Osteocyte (in vitro differentiated cells): ENCODE measurements around the gene SLC35B1. TPM values are rescaled to one million over a fixed set of nuclear protein-coding genes. Genes with fewer than 3 reads are reported as not detected.

Experiments
- DNase-seq: peaks from one replicate; pipeline ENCODE4 v3.0.0; 2021; ENCODE audit warnings: mixed read lengths; ENCODE audit not compliant: unreplicated experiment; ENCODE audit errors: extremely low spot score
- H3K27ac Mint-ChIP-seq: one replicate; pipeline ENCODE4 v1.8.0; 2021; ENCODE audit warnings: mild to moderate bottlenecking, mixed read lengths; ENCODE audit not compliant: unreplicated experiment
- H3K27me3 Mint-ChIP-seq: one replicate; pipeline ENCODE4 v1.8.0; 2021; ENCODE audit warnings: mixed read lengths; ENCODE audit not compliant: unreplicated experiment
- H3K36me3 Mint-ChIP-seq: one replicate; pipeline ENCODE4 v1.8.0; 2021; ENCODE audit warnings: mixed read lengths; ENCODE audit not compliant: unreplicated experiment
- H3K4me1 Mint-ChIP-seq: one replicate; pipeline ENCODE4 v1.8.0; 2021; ENCODE audit warnings: mixed read lengths; ENCODE audit not compliant: unreplicated experiment
- H3K4me3 Mint-ChIP-seq: one replicate; pipeline ENCODE4 v1.8.0; 2021; ENCODE audit warnings: mild to moderate bottlenecking, moderate library complexity, mixed read lengths; ENCODE audit not compliant: unreplicated experiment
- H3K9me3 Mint-ChIP-seq: one replicate; pipeline ENCODE4 v1.8.0; 2021; ENCODE audit warnings: mixed read lengths; ENCODE audit not compliant: unreplicated experiment
- total RNA-seq: library from RNA; stranded (reverse); gene quantifications from 2 replicates; pipeline ENCODE4 v1.2.1, GENCODE V29; 2021
- TF ChIP-seq, protein P1 (sequence below): fragments of 200-600 bp; sonication (generic); IDR thresholded peaks from 2 replicates; pipeline ENCODE4 v1.5.0; 2021; ENCODE audit warnings: antibody characterized with exemption, mild to moderate bottlenecking, moderate library complexity

The SLC35B1 gene
- total RNA-seq, 1 donor from 2014 or later: 60.0 TPM

DNA sequence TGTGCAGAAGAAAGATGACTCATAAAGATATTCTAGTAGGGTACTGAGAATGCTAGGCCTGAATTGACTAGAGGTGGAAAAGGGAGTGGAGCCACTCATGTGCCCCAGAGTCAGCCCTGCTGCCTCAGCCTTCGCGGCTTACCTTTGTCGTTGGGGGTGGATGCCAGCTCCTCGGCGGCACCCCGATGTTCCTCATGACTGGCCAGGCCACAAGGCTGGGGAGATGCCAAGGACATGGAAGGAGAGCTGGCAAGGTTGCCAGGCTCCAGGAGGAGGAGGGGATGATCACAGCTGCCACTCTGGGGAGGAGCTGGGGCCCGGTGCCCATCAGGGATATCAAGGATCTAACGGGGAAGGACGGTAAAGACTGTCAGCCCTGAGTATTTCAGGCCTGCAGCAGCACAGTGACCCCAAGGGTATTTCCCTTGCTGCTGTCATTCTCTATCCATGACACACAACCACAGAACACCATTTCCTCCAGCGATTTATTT is 9.7 kb upstream of the SLC35B1 start:
- Mint-ChIP-seq H3K36me3 (peaks cover 9% of the 10 kb centered on the region), H3K4me3 (no peak overlapping the region), H3K4me1 (no peaks in the 10 kb centered on the region), H3K9me3 (no peaks in the 10 kb centered on the region), H3K27ac (no peak overlapping the region), H3K27me3 (no peaks in the 10 kb centered on the region)
- no peak for DNase-seq
- TF ChIP-seq, protein P1, sequence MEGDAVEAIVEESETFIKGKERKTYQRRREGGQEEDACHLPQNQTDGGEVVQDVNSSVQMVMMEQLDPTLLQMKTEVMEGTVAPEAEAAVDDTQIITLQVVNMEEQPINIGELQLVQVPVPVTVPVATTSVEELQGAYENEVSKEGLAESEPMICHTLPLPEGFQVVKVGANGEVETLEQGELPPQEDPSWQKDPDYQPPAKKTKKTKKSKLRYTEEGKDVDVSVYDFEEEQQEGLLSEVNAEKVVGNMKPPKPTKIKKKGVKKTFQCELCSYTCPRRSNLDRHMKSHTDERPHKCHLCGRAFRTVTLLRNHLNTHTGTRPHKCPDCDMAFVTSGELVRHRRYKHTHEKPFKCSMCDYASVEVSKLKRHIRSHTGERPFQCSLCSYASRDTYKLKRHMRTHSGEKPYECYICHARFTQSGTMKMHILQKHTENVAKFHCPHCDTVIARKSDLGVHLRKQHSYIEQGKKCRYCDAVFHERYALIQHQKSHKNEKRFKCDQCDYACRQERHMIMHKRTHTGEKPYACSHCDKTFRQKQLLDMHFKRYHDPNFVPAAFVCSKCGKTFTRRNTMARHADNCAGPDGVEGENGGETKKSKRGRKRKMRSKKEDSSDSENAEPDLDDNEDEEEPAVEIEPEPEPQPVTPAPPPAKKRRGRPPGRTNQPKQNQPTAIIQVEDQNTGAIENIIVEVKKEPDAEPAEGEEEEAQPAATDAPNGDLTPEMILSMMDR: no peak

DNA sequence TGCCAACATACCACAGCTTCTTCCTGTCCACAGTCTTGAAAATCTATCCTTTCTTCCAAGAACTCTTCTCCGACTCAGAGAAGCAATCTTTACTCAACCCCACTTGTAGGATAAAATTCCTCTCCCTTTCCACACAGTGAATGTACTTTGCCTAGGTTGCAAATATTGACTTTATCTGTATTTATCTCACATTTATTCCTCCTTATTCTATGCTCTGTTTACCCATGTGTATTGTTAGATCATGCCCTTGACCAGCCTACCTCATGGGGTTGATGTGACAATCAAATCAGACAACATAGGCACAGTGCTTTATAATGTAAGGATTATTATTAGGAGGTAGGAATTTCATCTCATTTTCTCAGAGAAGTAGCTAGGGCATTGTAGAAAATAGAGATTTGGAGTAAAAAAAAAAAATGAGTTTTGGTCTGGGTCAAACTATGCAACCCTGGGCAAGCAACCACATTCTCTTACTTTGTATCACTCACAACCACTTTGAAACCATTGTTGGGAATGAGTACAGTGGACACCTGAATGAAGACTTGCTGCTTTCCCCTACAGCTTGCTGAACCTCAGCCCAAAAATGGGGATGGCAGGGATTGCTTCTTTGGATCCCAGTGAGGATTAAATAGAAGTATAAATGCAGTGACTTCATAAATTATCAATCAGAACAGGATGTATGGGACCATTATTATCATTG is 9.1 kb upstream of the SLC35B1 start:
- H3K27me3 Mint-ChIP-seq: no peaks in the 10 kb centered on the region
- H3K36me3 Mint-ChIP-seq: peaks cover 9% of the 10 kb centered on the region
- no peak overlapping the region for H3K27ac Mint-ChIP-seq

DNA sequence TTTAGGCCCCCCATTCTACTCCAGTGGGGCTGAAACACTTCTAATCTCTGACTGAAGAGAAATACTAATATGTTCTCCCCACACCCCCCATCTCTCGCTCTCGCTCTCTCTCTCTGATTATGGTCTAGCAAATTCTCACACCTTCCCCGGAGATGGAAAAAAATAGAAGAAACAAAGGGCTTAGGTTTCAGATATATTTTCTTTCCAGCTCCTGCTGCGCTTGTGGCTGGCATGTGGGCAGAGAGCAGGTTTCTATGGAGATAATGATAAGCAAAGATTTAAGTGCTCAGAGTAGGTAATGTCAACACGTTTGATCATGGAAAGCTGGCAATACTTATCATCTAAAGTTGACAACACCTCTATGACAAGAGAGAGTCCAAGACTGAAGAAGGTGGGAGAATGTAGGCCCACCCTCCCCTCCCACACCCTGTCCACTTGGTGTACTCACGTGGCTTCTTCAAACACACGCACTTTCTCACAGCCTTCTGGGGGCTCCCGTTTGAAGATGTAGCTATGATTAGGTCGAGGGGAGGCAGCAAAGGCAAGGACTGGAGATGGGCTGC is 8.0 kb upstream of the SLC35B1 start:
- H3K4me1 Mint-ChIP-seq: no peaks in the 10 kb centered on the region
- no peaks in the 10 kb centered on the region for H3K9me3 Mint-ChIP-seq
- TF ChIP-seq, protein P1: no peak
- peaks cover 15% of the 10 kb centered on the region for H3K36me3 Mint-ChIP-seq
- H3K27me3 Mint-ChIP-seq: no peaks in the 10 kb centered on the region
- H3K4me3 Mint-ChIP-seq: no peak overlapping the region
- no peak for DNase-seq
- no peak overlapping the region for H3K27ac Mint-ChIP-seq

More for the DNA sequence above, 9.1 kb upstream of the SLC35B1 start:
- TF ChIP-seq, protein P1: no peak
- Mint-ChIP-seq H3K9me3 (no peaks in the 10 kb centered on the region), H3K4me3 (no peak overlapping the region), H3K4me1 (no peaks in the 10 kb centered on the region)
- no peak for DNase-seq

DNA sequence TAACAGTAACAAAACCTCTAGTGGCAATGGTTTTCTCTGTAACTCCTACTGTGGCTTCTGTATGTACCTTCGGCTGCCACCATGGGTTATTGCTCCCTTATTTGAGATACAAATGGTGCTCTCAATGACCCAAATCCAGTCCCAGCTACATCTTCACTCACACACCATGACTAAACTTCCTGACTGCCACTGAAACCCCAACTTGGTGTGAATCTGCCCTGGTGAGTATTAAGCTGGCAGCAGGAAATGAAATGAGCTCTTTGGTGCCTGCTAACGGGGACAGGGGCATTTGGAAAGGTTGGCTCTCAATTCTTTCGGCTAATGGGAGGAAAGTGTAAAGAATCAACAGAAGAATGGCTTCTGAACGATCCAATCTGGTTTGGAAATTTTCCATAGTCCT is 7.5 kb upstream of the SLC35B1 start:
- no peaks in the 10 kb centered on the region for H3K9me3 Mint-ChIP-seq
- H3K27me3 Mint-ChIP-seq: no peaks in the 10 kb centered on the region
- no peak for DNase-seq
- TF ChIP-seq, protein P1: no peak
- no peaks in the 10 kb centered on the region for H3K4me1 Mint-ChIP-seq
- no peak overlapping the region for H3K27ac Mint-ChIP-seq
- H3K36me3 Mint-ChIP-seq: peaks cover 15% of the 10 kb centered on the region
- no peak overlapping the region for H3K4me3 Mint-ChIP-seq

DNA sequence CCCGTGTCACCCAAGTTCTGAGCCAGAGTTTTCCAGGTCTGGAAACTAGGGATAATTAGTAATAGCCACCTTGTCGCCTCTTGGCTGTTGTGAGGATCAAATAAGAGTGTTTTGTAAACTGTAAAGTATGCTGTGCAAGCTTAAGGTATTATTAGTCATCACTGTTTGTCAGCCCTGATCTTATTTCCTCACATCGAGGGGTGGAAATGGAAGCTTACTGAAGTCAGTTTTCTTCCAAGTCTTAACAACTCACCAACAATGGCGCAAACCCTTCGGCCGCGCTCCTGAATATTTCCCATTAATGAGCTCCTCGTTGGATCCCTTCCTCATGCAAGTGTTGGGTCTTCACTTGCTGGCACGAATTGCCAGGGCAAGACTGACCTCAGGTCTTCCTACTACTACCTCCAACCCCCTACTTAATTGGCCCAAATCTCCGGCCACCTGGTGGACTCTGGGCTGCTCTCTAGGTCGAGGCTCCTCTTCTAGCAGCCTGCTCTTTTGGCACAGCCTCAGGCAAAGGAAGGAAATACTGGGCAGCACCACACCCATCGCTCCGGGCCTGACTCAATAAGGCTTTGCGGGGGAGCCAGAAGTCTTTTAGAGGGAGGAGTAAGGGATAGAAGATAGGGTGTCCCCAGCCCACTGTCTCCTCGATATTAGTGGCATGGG is 885 bp upstream of the SLC35B1 start:
- TF ChIP-seq, protein P1: peak; percentile 19
- Mint-ChIP-seq H3K27ac (peak overlapping the region; percentile 99), H3K27me3 (no peaks in the 10 kb centered on the region), H3K4me3 (peak overlapping the region; percentile 89), H3K4me1 (peaks cover 22% of the 10 kb centered on the region), H3K36me3 (peaks cover 13% of the 10 kb centered on the region), H3K9me3 (no peaks in the 10 kb centered on the region)
- DNase-seq: no peak
